ENCODE data around the gene CD24. TPM values are rescaled to one million over a fixed set of nuclear protein-coding genes. Genes with fewer than 3 reads are reported as not detected.
"Not testable (repeated sequence)": the region's sequence is repeated elsewhere in the genome, so short reads cannot be mapped to it uniquely, and the experiment has no call there.

CD24 gene
- total RNA-seq, 6 experiments from 2014 or later: 7.1 to 140 (median 55.5) TPM

- H3K4me3 ChIP-seq: no peak overlapping the region
- DNase-seq (no peak), ATAC-seq (no peak)
- H3K4me1 ChIP-seq: no peaks in the 10 kb centered on the region
- 60% methylated on average over 2 of the region's 2 CpGs for whole genome bisulfite sequencing (ENCODE audit: insufficient coverage, low coverage, low lambda C conversion rate, missing lambda C conversion rate)
- TF ChIP-seq CTCF (IDR thresholded peaks at IDR 0.05): no peak
- no peak for TF ChIP-seq POLR2A (IDR thresholded peaks at IDR 0.05)
- no peaks in the 10 kb centered on the region for H3K9me3 ChIP-seq
- intact Hi-C loops (cut with DNase I): no loop called here
- no peak overlapping the region for H3K27ac ChIP-seq
- no peaks in the 10 kb centered on the region for H3K27me3 ChIP-seq
- H3K36me3 ChIP-seq: no peaks in the 10 kb centered on the region
Observed at GRCh38 chr6:107009499-107009898, 35.0 kb upstream of the CD24 start.

GRCh38 chr6:106997392-106998158, 23.0 kb upstream of the CD24 start:
- Histone ChIP-seq H3K27ac (no peak overlapping the region), H3K4me1 (no peaks in the 10 kb centered on the region), H3K4me3 (no peak overlapping the region), H3K27me3 (no peaks in the 10 kb centered on the region), H3K36me3 (no peaks in the 10 kb centered on the region), H3K9me3 (no peaks in the 10 kb centered on the region)
- DNase-seq: peak; percentile 39 to 61 (median 53)
- TF ChIP-seq POLR2A (IDR thresholded peaks at IDR 0.05) (no peak), CTCF (IDR thresholded peaks at IDR 0.05) (peak; percentile 58 to 84 (median 72))
- peak; percentile 78 to 87 (median 85) for ATAC-seq
- WGBS (ENCODE audit: insufficient coverage, low coverage, low lambda C conversion rate, missing lambda C conversion rate): 45% methylated on average over 9 of the region's 10 CpGs
- intact Hi-C loops (cut with DNase I): no loop called here

DNA sequence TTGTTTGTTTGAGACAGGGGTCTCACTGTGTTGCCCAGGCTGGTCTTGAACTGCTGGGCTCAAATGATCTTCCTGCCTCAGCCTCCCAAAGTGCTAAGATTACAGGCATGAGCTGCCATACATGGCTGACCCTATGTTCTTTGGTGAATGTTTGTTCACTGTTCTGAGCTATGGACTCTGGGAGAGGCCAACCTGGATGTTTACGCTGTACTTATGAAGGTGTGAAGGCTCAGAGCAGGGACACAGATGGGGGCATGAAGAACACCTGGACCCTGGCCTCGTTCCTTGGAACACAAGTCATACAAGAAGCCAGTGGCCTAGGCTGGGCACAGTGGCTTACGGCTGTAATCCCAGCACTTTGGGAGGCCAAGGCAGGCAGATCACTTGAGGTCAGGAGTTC, 21.1 kb upstream of the CD24 start:
- TF ChIP-seq POLR2A (IDR thresholded peaks at IDR 0.05): no peak
- TF ChIP-seq CTCF (IDR thresholded peaks at IDR 0.05): no peak
- Histone ChIP-seq H3K27me3 (no peaks in the 10 kb centered on the region), H3K4me1 (no peaks in the 10 kb centered on the region), H3K27ac (no peak overlapping the region), H3K36me3 (no peaks in the 10 kb centered on the region), H3K4me3 (no peak overlapping the region), H3K9me3 (no peaks in the 10 kb centered on the region)
- WGBS (ENCODE audit: insufficient coverage, low coverage, low lambda C conversion rate, missing lambda C conversion rate): 100% methylated on average over 1 of the region's 3 CpGs
- no peak for ATAC-seq
- intact Hi-C loops (cut with DNase I): no loop called here
- DNase-seq: no peak

DNA sequence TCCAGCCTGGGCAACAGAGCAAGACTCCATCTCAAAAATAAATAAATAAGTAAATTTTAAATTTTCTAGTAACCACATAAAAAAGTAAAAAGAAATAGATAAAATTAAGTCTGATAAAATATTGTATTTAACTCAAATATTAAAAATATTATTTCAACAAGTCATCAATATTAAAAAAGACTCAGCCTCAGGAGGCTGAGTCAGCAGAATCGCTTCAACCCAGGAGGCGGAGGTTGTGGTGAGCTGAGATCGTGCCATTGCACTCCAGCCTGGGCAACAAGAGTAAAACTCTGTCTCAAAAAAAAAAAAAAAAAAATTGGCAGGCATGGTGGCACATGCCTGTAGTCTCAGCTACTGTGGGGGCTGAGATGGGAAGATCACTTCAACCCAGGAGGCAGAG, 15.2 kb upstream of the CD24 start:
- 16% methylated on average over 3 of the region's 3 CpGs for WGBS (ENCODE audit: insufficient coverage, low coverage, low lambda C conversion rate, missing lambda C conversion rate)
- not testable (repeated sequence) for H3K27me3 ChIP-seq, DNase-seq, H3K27ac ChIP-seq, H3K9me3 ChIP-seq, H3K36me3 ChIP-seq, H3K4me3 ChIP-seq, ATAC-seq, H3K4me1 ChIP-seq
- intact Hi-C loops (cut with DNase I): loop anchor here in 1 of 2 donors (10.0 kb wide), 2 partner anchors 305 to 385 kb away; no protein-coding TSS in a partner anchor

DNA sequence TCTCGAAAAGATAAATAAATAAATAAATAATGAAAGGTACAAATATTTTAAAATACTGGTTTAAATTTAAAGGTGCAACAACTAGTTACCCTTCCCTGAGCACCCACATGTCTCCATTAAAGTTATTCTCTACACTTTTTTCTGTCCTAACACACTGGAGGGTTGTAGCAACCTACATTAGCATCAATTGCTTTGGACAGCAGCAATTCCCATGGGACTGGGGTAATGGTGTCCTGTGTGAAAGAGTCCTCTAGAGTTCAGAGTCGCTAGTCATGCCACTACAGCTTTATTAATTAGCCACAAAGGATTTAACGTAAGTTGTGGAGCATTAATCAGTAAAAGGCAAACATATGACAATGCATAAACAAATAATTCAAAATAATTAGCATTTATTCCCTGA, 14.1 kb upstream of the CD24 start:
- ATAC-seq (no peak), DNase-seq (no peak)
- no peak for TF ChIP-seq CTCF (IDR thresholded peaks at IDR 0.05)
- TF ChIP-seq POLR2A (IDR thresholded peaks at IDR 0.05): no peak
- Histone ChIP-seq H3K4me1 (no peaks in the 10 kb centered on the region), H3K9me3 (no peaks in the 10 kb centered on the region), H3K27me3 (no peaks in the 10 kb centered on the region), H3K4me3 (no peak overlapping the region), H3K27ac (no peak overlapping the region), H3K36me3 (no peaks in the 10 kb centered on the region)
- WGBS (ENCODE audit: insufficient coverage, low coverage, low lambda C conversion rate, missing lambda C conversion rate): 61% methylated on average over 3 of the region's 3 CpGs
- intact Hi-C loops (cut with DNase I): loop anchor here in 1 of 2 donors (10.0 kb wide), 2 partner anchors 304 to 384 kb away; no protein-coding TSS in a partner anchor

Measured in right lobe of liver (tissue), 6 donors.